Breast epithelium (tissue), 3 donors: ENCODE data around the gene EPHA2.

Experiments used
- CTCF ChIP-seq, 3 donors: fragments of 450-650 bp; IDR thresholded peaks; one replicate each; pipeline ENCODE4 v1.5.1; 2016 to 2017; ENCODE audit warnings: antibody characterized with exemption in 3 of 3, mild to moderate bottlenecking in 3 of 3, moderate library complexity in 3 of 3
- POLR2A ChIP-seq: fragments of 450-650 bp; IDR thresholded peaks from one replicate; pipeline ENCODE4 v1.6.1; 2016; ENCODE audit warnings: antibody characterized with exemption, mild to moderate bottlenecking, moderate library complexity
- POLR2AphosphoS5 ChIP-seq, 3 donors: sonication (generic); formaldehyde crosslinking; IDR thresholded peaks; one replicate each; pipeline ENCODE4 v1.6.1; 2017; ENCODE audit warnings: antibody characterized with exemption in 3 of 3

GRCh38 chr1:16127676-16128337 lies 28.1 kb downstream of the EPHA2 start:
- TF ChIP-seq POLR2A (no peak), CTCF (IDR thresholded peaks at IDR 0.05) (no peak), POLR2AphosphoS5 (IDR thresholded peaks at IDR 0.05) (no peak)
